Natural killer cell treated with Interleukin-12 subunit alpha and Interleukin-12 subunit beta and Interleukin-15 and Interleukin-18, amount 100 ng/mL, for 72 hours (primary cell): Measurements from ENCODE around the gene LARP4. TPM values are rescaled to one million over a fixed set of nuclear protein-coding genes. Genes with fewer than 3 reads are reported as not detected.
"Not testable (repeated sequence)": the region's sequence is repeated elsewhere in the genome, so short reads cannot be mapped to it uniquely, and the experiment has no call there.

Experiments used
- ATAC-seq, 2 donors: fragments of 150-1000 bp; cut with Tn5 transposase in 1 of 2; sonication (Bioruptor Pico), chemical (Tn5 transposase) in 1 of 2; 2 replicates each; pipeline ENCODE4 v1.10.0; 2021
- DNase-seq: peaks from one replicate; pipeline ENCODE4 v3.0.0; 2022; ENCODE audit warnings: low spot score
- H3K27ac Mint-ChIP-seq, 2 donors: 1 replicate in 1 of 2; 2 replicates in 1 of 2; pipeline ENCODE4 v1.8.0; 2022; ENCODE audit warnings: mixed read lengths in 2 of 2, mild to moderate bottlenecking in 1 of 2, moderate library complexity in 1 of 2
- H3K27me3 Mint-ChIP-seq, 2 donors: 1 replicate in 1 of 2; 2 replicates in 1 of 2; pipeline ENCODE4 v1.8.0; 2022; ENCODE audit warnings: mixed read lengths in 2 of 2
- H3K36me3 Mint-ChIP-seq: one replicate; pipeline ENCODE4 v1.8.0; 2022; ENCODE audit warnings: mixed read lengths
- H3K4me1 Mint-ChIP-seq, 2 donors: 1 replicate in 1 of 2; 2 replicates in 1 of 2; pipeline ENCODE4 v1.8.0; 2022; ENCODE audit warnings: low read depth in 2 of 2, mixed read lengths in 2 of 2, mild to moderate bottlenecking in 1 of 2
- H3K4me3 Mint-ChIP-seq: one replicate; pipeline ENCODE4 v1.8.0; 2022; ENCODE audit warnings: mixed read lengths
- H3K9me3 Mint-ChIP-seq: 2 replicates; pipeline ENCODE4 v1.8.0; 2022; ENCODE audit warnings: mixed read lengths
- total RNA-seq, 2 donors: library from RNA; stranded (reverse); gene quantifications; one replicate each; pipeline ENCODE4 v1.2.3, GENCODE V29; 2022

LARP4 gene
- total RNA-seq, 2 donors from 2014 or later = 68.5 to 79.0 TPM

- Mint-ChIP-seq H3K36me3 (no peaks in the 10 kb centered on the region), H3K27ac (no peak overlapping the region), H3K4me3 (no peak overlapping the region), H3K27me3 (no peaks in the 10 kb centered on the region), H3K9me3 (no peaks in the 10 kb centered on the region), H3K4me1 (peaks cover 13 to 22% of the 10 kb centered on the region in 2 donors)
- ATAC-seq (no peak), DNase-seq (no peak)
Measured at GRCh38 chr12:50419112-50419909, 18.6 kb downstream of the LARP4 start.

GRCh38 chr12:50422855-50423254 is 22.2 kb downstream of the LARP4 start:
- H3K27me3 Mint-ChIP-seq, H3K4me3 Mint-ChIP-seq, H3K27ac Mint-ChIP-seq, DNase-seq, ATAC-seq, H3K36me3 Mint-ChIP-seq, H3K9me3 Mint-ChIP-seq: not testable (repeated sequence)
- peaks cover 10 to 19% of the 10 kb centered on the region in 2 donors for H3K4me1 Mint-ChIP-seq

- not testable (repeated sequence) for H3K27me3 Mint-ChIP-seq, H3K27ac Mint-ChIP-seq, H3K9me3 Mint-ChIP-seq, H3K4me3 Mint-ChIP-seq, ATAC-seq, H3K36me3 Mint-ChIP-seq, DNase-seq
- peaks cover 10 to 17% of the 10 kb centered on the region in 2 donors for H3K4me1 Mint-ChIP-seq
Measured at GRCh38 chr12:50423342-50423741, 22.7 kb downstream of the LARP4 start.

DNA sequence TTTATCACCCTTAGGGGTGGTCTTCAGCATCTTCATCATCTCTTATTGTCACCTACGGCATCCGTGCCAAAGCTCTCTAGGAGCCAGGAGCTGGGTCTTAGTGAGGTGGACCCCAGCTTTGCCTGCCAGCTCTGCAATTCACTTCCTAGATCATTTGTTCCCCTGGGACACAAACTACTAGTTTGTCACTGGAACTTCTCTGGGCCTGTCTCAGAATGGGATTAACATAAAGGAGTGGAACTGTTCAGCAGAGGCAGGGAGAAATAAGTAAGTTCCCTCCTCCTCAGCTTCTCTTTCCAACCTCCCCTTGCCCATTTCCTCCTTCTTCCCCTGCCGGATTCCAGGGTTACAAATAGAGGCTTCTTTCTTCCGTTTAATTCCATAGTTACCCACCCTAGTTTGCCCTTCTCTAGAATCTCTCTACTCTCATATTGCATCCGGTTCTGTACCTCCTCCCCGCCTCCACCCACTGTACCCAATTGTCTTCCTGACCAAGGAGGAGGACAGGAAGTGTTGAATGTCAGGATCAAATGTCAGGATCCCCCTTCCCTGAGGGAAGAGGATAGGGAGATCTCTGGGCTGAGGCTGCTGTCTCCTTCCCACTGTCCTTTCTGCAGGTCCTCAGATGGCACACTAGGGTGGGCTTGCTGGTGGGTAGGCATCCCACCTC is 25.0 kb downstream of the LARP4 start:
- no peaks in the 10 kb centered on the region for H3K27me3 Mint-ChIP-seq
- peaks cover 5 to 10% of the 10 kb centered on the region in 2 donors for H3K4me1 Mint-ChIP-seq
- DNase-seq (no peak), ATAC-seq (no peak)
- no peak overlapping the region for H3K4me3 Mint-ChIP-seq
- H3K9me3 Mint-ChIP-seq = no peaks in the 10 kb centered on the region
- peak overlapping the region; percentile 5 to 33 for H3K27ac Mint-ChIP-seq
- peaks cover 10% of the 10 kb centered on the region for H3K36me3 Mint-ChIP-seq

- DNase-seq, H3K27me3 Mint-ChIP-seq, H3K4me3 Mint-ChIP-seq, H3K4me1 Mint-ChIP-seq, ATAC-seq, H3K9me3 Mint-ChIP-seq, H3K27ac Mint-ChIP-seq: not testable (repeated sequence)
- peaks cover 24% of the 10 kb centered on the region for H3K36me3 Mint-ChIP-seq
Measured at GRCh38 chr12:50431656-50432055, 31.0 kb downstream of the LARP4 start.

- Mint-ChIP-seq H3K9me3 (no peaks in the 10 kb centered on the region), H3K36me3 (peaks cover 27% of the 10 kb centered on the region), H3K27ac (no peak overlapping the region), H3K4me1 (peaks cover 0 to 6% of the 10 kb centered on the region in 2 donors), H3K4me3 (no peak overlapping the region), H3K27me3 (no peaks in the 10 kb centered on the region)
- DNase-seq (no peak), ATAC-seq (no peak)
Measured at GRCh38 chr12:50440288-50440687, 39.6 kb downstream of the LARP4 start.

DNA sequence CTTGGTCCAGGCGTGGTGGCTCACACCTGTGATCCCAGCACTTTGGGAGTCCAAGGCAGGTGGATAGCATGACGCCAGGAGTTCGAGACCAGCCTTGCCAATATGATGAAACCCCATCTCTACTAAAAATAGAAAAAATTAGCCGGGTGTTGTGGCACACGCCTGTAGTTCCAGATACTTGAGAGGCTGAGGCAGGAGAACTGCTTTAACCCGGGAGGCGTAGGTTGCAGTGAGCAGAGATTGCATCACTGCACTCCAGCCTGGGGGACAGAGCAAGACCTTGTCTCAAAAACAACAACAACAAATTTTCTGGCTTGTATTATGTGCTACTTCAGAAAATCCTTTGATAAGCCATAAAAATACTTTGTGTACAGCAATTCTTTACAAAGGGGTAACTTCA is 41.1 kb downstream of the LARP4 start:
- H3K4me3 Mint-ChIP-seq = no peak overlapping the region
- no peak for ATAC-seq
- H3K9me3 Mint-ChIP-seq = no peaks in the 10 kb centered on the region
- DNase-seq = no peak
- no peak overlapping the region for H3K27ac Mint-ChIP-seq
- H3K36me3 Mint-ChIP-seq = peaks cover 17% of the 10 kb centered on the region
- H3K27me3 Mint-ChIP-seq = no peaks in the 10 kb centered on the region
- peaks cover 0 to 6% of the 10 kb centered on the region in 2 donors for H3K4me1 Mint-ChIP-seq

- no peak for DNase-seq
- no peaks in the 10 kb centered on the region for H3K27me3 Mint-ChIP-seq
- H3K4me3 Mint-ChIP-seq = no peak overlapping the region
- ATAC-seq = peak in 1 of 2 donors; percentile 80
- H3K36me3 Mint-ChIP-seq = peaks cover 17% of the 10 kb centered on the region
- H3K4me1 Mint-ChIP-seq = peaks cover 0 to 6% of the 10 kb centered on the region in 2 donors
- H3K27ac Mint-ChIP-seq = peak overlapping the region in 1 of 2 donors; percentile 45
- no peaks in the 10 kb centered on the region for H3K9me3 Mint-ChIP-seq
Measured at GRCh38 chr12:50442178-50442908, 41.7 kb downstream of the LARP4 start.

GRCh38 chr12:50449671-50450070 is 49.0 kb downstream of the LARP4 start:
- ATAC-seq, H3K9me3 Mint-ChIP-seq, H3K27ac Mint-ChIP-seq, H3K27me3 Mint-ChIP-seq, DNase-seq, H3K4me3 Mint-ChIP-seq, H3K4me1 Mint-ChIP-seq: not testable (repeated sequence)
- H3K36me3 Mint-ChIP-seq = peaks cover 12% of the 10 kb centered on the region

DNA sequence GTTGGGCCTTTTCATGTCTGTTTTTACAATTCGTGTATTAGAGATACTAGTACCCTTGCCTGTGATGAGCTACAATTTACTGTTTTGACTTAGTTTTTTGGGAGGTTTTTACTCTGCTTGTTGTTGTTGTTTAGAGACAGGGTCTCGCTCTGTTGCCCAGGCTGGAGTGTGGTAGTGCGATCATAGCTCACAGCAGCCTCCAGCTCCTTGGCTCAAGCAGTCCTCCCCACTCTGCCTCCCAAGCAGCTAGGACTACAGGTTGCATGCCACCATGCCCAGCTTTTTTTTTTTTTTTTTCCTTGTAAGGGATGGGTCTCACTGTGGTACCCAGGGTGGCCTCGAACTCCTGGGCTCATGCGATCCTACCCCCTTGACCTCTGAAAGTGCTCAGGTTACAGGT is 52.1 kb downstream of the LARP4 start:
- peaks cover 0 to 2% of the 10 kb centered on the region in 2 donors for H3K4me1 Mint-ChIP-seq
- no peak overlapping the region for H3K27ac Mint-ChIP-seq
- no peak for DNase-seq
- H3K4me3 Mint-ChIP-seq = no peak overlapping the region
- no peaks in the 10 kb centered on the region for H3K9me3 Mint-ChIP-seq
- H3K36me3 Mint-ChIP-seq = peaks cover 12% of the 10 kb centered on the region
- ATAC-seq = no peak
- H3K27me3 Mint-ChIP-seq = no peaks in the 10 kb centered on the region

- Mint-ChIP-seq H3K27me3 (no peaks in the 10 kb centered on the region), H3K27ac (no peak overlapping the region), H3K36me3 (peaks cover 6% of the 10 kb centered on the region), H3K4me1 (peaks cover 0 to 2% of the 10 kb centered on the region in 2 donors), H3K4me3 (no peak overlapping the region), H3K9me3 (no peaks in the 10 kb centered on the region)
- DNase-seq (no peak), ATAC-seq (no peak)
Measured at GRCh38 chr12:50453872-50454271, 53.2 kb downstream of the LARP4 start.

DNA sequence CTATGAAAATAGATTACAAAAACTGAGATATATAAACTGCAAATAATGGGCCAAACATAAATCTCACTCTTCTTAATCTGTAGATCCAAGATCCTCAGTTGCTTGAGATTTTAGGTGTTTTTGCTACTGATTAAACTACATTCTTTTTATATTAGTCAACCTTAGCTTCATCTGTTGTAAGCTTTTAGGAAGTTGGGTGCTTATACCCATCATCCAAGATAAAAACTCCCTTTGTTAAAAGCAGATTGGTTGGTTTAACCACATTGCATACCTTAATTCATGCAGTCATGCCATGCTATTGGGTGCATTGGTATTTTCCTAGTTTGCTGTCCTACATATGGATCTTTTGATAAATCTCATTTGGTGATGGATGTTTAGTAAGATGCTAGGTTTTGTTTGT is 57.9 kb downstream of the LARP4 start:
- no peak for ATAC-seq
- H3K4me3 Mint-ChIP-seq = no peak overlapping the region

DNA sequence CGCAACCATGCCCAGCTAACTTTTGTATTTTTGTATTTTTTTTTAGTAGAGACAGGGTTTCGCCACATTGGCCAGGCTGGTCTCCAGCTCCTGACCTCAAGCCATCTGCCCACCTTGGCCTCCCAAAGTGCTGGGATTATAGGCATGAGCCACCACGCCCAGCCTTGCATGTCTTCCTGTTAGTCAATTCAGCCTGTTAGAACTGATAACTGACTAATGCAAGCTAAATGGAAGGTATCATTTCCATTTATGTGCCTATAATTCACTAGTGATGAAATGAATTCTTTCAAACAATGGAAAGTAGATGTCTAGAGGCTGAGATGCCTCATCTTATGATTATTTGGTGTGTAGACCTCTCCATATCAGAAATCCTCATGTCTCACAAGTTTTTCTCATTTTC is 66.8 kb downstream of the LARP4 start:
- no peak overlapping the region for H3K4me3 Mint-ChIP-seq
- ATAC-seq = no peak
- peaks cover 0 to 3% of the 10 kb centered on the region in 2 donors for H3K4me1 Mint-ChIP-seq
- no peak for DNase-seq
- H3K9me3 Mint-ChIP-seq = no peaks in the 10 kb centered on the region
- peaks cover 13% of the 10 kb centered on the region for H3K36me3 Mint-ChIP-seq
- H3K27me3 Mint-ChIP-seq = no peaks in the 10 kb centered on the region
- no peak overlapping the region for H3K27ac Mint-ChIP-seq

More for the DNA sequence above, 57.9 kb downstream of the LARP4 start:
- Mint-ChIP-seq H3K27me3 (no peaks in the 10 kb centered on the region), H3K9me3 (no peaks in the 10 kb centered on the region), H3K36me3 (peaks cover 6% of the 10 kb centered on the region), H3K27ac (no peak overlapping the region), H3K4me1 (no peaks in the 10 kb centered on the region)
- DNase-seq = no peak
